ENCODE data around the gene DCAF8L2. TPM values are rescaled to one million over a fixed set of nuclear protein-coding genes. Genes with fewer than 3 reads are reported as not detected.

The DCAF8L2 gene
- total RNA-seq, 5 donors from 2014 or later (not counting 1 experiment from before 2014, with no cell fraction given): not detected

DNA sequence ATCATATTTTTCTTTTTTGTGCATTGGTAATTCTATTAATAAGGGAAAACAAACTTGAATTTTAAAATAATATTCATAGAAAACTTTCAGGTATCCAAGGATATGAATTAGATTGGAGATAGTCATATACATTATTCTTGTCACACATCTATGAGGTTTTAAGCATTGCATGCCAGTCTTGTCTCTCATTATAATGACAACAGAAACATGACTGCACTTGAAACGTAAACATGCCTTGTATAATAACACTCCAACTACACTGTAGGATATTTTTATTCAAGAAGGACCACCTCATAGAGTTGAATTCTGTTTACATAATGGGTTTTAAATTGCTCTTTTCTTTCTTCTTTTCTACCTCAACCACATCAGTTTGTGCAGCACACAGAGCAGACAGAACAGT is 104.5 kb downstream of the DCAF8L2 start:
- H3K36me3 ChIP-seq (ENCODE audit: control insufficient read depth in 2 of 2, extremely low read depth in 1 of 2, insufficient read depth in 1 of 2, low read length in 1 of 2): no peaks in the 10 kb centered on the region
- Mint-ChIP-seq H3K27ac (no peak overlapping the region), H3K4me3 (no peak overlapping the region), H3K4me1 (no peaks in the 10 kb centered on the region), H3K27me3 (no peaks in the 10 kb centered on the region), H3K36me3 (no peaks in the 10 kb centered on the region), H3K9me3 (peaks cover 0 to 5% (median 3%) of the 10 kb centered on the region in 3 donors)
- CTCF ChIA-PET: no interaction called here
- H3K27ac ChIP-seq (ENCODE audit: low read length): no peak overlapping the region
- no peaks in the 10 kb centered on the region for H3K4me1 ChIP-seq (ENCODE audit: control insufficient read depth in 1 of 2, extremely low read depth in 1 of 2, insufficient read depth in 2 of 2, low read length in 2 of 2)
- WGBS (ENCODE audit: insufficient coverage): no CpG with 5 or more reads among the region's 1 CpG
- DNase-seq (no peak), ATAC-seq (replicated peaks in 1 of 4) (no peak)
- POLR2A ChIA-PET: no interaction called here
- no peaks in the 10 kb centered on the region for H3K9me3 ChIP-seq
- no peak overlapping the region for H3K4me3 ChIP-seq (ENCODE audit: control insufficient read depth in 1 of 2, extremely low read depth in 1 of 2, low read length in 1 of 2)
- H3K27me3 ChIP-seq (replicated peaks in 1 of 2; ENCODE audit: control insufficient read depth in 2 of 2, extremely low read depth in 1 of 2, insufficient read depth in 2 of 2, low read length in 1 of 2): no peaks in the 10 kb centered on the region

DNA sequence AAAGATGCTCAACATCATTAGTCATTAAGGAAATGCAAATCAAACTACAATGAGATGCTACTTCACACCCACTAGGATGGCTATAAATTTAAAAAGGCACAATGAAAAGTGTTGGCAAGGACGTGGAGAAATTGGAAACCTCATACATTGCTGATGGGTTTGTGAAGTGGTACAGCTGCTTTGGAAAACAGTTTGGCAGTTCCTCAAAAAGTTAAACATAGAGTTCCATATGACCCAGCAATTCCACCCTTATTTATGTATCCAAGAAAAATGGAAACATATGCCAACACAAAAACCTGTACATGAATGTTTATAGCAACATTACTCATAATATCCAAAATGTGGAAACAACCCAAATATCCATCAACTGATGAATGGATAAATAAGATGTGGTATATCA is 116.4 kb downstream of the DCAF8L2 start:
- H3K4me1 ChIP-seq (ENCODE audit: control insufficient read depth in 1 of 2, extremely low read depth in 1 of 2, insufficient read depth in 2 of 2, low read length in 2 of 2): no peaks in the 10 kb centered on the region
- no peaks in the 10 kb centered on the region for H3K4me1 Mint-ChIP-seq
- H3K27ac ChIP-seq (ENCODE audit: low read length): no peak overlapping the region
- ATAC-seq (replicated peaks in 1 of 4): no peak
- H3K4me3 ChIP-seq (ENCODE audit: control insufficient read depth in 1 of 2, extremely low read depth in 1 of 2, low read length in 1 of 2): no peak overlapping the region
- no peaks in the 10 kb centered on the region for H3K36me3 ChIP-seq (ENCODE audit: control insufficient read depth in 2 of 2, extremely low read depth in 1 of 2, insufficient read depth in 1 of 2, low read length in 1 of 2)
- H3K27me3 Mint-ChIP-seq: no peaks in the 10 kb centered on the region
- WGBS (ENCODE audit: insufficient coverage): no CpG with 5 or more reads among the region's 1 CpG
- peaks cover 7 to 15% (median 9%) of the 10 kb centered on the region in 3 donors for H3K9me3 Mint-ChIP-seq
- DNase-seq: no peak
- no peaks in the 10 kb centered on the region for H3K9me3 ChIP-seq
- ChIA-PET CTCF (no interaction called here), POLR2A (no interaction called here)
- no peaks in the 10 kb centered on the region for H3K27me3 ChIP-seq (replicated peaks in 1 of 2; ENCODE audit: control insufficient read depth in 2 of 2, extremely low read depth in 1 of 2, insufficient read depth in 2 of 2, low read length in 1 of 2)
- no peak overlapping the region for H3K4me3 Mint-ChIP-seq
- no peaks in the 10 kb centered on the region for H3K36me3 Mint-ChIP-seq
- no peak overlapping the region for H3K27ac Mint-ChIP-seq

DNA sequence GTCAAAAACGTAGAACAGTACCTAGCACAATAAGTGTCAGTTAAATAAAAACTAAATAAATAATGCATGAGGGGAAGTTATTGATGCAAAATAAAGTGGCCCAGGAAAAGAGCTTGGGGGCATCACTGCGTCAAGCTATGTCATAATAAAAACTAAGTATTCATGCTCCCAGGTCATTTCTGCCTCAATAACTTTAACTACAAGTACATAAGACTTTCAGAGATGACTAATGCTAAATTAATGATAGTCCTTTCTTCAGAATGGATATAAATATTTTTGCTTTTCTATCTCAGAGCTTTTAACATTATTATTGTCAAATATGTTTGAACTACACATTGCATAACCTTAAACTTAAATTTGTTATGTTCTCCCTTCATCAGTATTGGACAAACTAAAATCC is 125.5 kb downstream of the DCAF8L2 start:
- Mint-ChIP-seq H3K27me3 (no peaks in the 10 kb centered on the region), H3K27ac (no peak overlapping the region), H3K4me1 (no peaks in the 10 kb centered on the region), H3K4me3 (no peak overlapping the region), H3K36me3 (no peaks in the 10 kb centered on the region), H3K9me3 (peaks cover 4 to 7% (median 4%) of the 10 kb centered on the region in 3 donors)
- POLR2A ChIA-PET: no interaction called here
- no peak for ATAC-seq (replicated peaks in 1 of 4)
- no peak for DNase-seq
- WGBS (ENCODE audit: insufficient coverage): no CpG with 5 or more reads among the region's 2 CpGs
- H3K9me3 ChIP-seq: no peaks in the 10 kb centered on the region
- H3K27me3 ChIP-seq (replicated peaks in 1 of 2; ENCODE audit: control insufficient read depth in 2 of 2, extremely low read depth in 1 of 2, insufficient read depth in 2 of 2, low read length in 1 of 2): no peaks in the 10 kb centered on the region
- no peaks in the 10 kb centered on the region for H3K36me3 ChIP-seq (ENCODE audit: control insufficient read depth in 2 of 2, extremely low read depth in 1 of 2, insufficient read depth in 1 of 2, low read length in 1 of 2)
- no peak overlapping the region for H3K27ac ChIP-seq (ENCODE audit: low read length)
- CTCF ChIA-PET: no interaction called here
- H3K4me1 ChIP-seq (ENCODE audit: control insufficient read depth in 1 of 2, extremely low read depth in 1 of 2, insufficient read depth in 2 of 2, low read length in 2 of 2): no peaks in the 10 kb centered on the region
- H3K4me3 ChIP-seq (ENCODE audit: control insufficient read depth in 1 of 2, extremely low read depth in 1 of 2, low read length in 1 of 2): no peak overlapping the region

DNA sequence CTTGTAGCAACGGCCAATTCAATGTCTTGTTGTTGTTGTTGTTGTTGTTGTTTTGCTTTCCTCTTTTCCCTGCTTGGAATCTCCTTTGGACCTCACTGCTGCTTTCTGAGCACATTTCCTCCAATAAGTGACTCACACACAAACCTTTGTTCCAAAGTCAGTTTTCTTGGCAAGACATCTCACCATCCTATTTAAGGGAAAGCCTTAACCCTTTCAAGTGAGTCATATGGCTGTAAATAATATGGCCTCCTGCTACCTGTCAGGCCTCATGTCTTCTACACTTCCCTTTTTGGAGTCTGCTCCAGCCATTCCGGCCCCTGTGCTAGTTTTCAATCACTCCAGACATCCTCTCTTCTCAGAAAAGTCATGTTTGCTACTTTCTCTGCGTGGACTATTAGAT is 138.1 kb downstream of the DCAF8L2 start:
- Mint-ChIP-seq H3K27me3 (no peaks in the 10 kb centered on the region), H3K4me1 (no peaks in the 10 kb centered on the region), H3K27ac (no peak overlapping the region), H3K4me3 (no peak overlapping the region), H3K36me3 (no peaks in the 10 kb centered on the region), H3K9me3 (peaks cover 0 to 5% (median 3%) of the 10 kb centered on the region in 3 donors)
- H3K36me3 ChIP-seq (ENCODE audit: control insufficient read depth in 2 of 2, extremely low read depth in 1 of 2, insufficient read depth in 1 of 2, low read length in 1 of 2): no peaks in the 10 kb centered on the region
- no CpG with 5 or more reads among the region's 3 CpGs for WGBS (ENCODE audit: insufficient coverage)
- no peaks in the 10 kb centered on the region for H3K4me1 ChIP-seq (ENCODE audit: control insufficient read depth in 1 of 2, extremely low read depth in 1 of 2, insufficient read depth in 2 of 2, low read length in 2 of 2)
- no peaks in the 10 kb centered on the region for H3K27me3 ChIP-seq (replicated peaks in 1 of 2; ENCODE audit: control insufficient read depth in 2 of 2, extremely low read depth in 1 of 2, insufficient read depth in 2 of 2, low read length in 1 of 2)
- no peak overlapping the region for H3K27ac ChIP-seq (ENCODE audit: low read length)
- H3K4me3 ChIP-seq (ENCODE audit: control insufficient read depth in 1 of 2, extremely low read depth in 1 of 2, low read length in 1 of 2): no peak overlapping the region
- no peak for DNase-seq
- no peak for ATAC-seq (replicated peaks in 1 of 4)
- POLR2A ChIA-PET: no interaction called here
- no peaks in the 10 kb centered on the region for H3K9me3 ChIP-seq
- CTCF ChIA-PET: no interaction called here

DNA sequence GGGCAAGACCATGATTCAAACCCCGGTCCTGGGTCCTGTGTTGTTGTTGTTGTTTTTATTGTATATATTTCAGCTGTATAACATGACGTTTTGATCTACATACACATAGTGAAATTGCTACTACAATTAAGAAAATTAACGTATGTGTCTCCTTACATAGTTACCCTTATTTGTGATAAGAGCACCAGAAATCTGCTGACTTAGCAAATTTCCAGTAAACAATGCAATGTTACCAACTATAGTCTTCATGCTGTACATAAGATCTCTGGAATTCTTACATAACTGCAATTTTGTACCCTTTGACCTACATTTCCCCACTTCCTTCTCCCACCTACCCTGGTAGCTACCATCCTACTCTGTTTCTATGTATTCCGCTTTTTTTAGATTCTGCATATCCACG is 141.8 kb downstream of the DCAF8L2 start:
- POLR2A ChIA-PET: no interaction called here
- Mint-ChIP-seq H3K27ac (no peak overlapping the region), H3K4me1 (no peaks in the 10 kb centered on the region), H3K27me3 (no peaks in the 10 kb centered on the region), H3K4me3 (no peak overlapping the region), H3K36me3 (no peaks in the 10 kb centered on the region), H3K9me3 (peaks cover 0 to 8% (median 3%) of the 10 kb centered on the region in 3 donors)
- CTCF ChIA-PET: no interaction called here
- ATAC-seq (replicated peaks in 1 of 4) (no peak), DNase-seq (no peak)
- no peaks in the 10 kb centered on the region for H3K36me3 ChIP-seq (ENCODE audit: control insufficient read depth in 2 of 2, extremely low read depth in 1 of 2, insufficient read depth in 1 of 2, low read length in 1 of 2)
- no peak overlapping the region for H3K27ac ChIP-seq (ENCODE audit: low read length)
- no CpG with 5 or more reads among the region's 5 CpGs for WGBS (ENCODE audit: insufficient coverage)
- H3K27me3 ChIP-seq (replicated peaks in 1 of 2; ENCODE audit: control insufficient read depth in 2 of 2, extremely low read depth in 1 of 2, insufficient read depth in 2 of 2, low read length in 1 of 2): no peaks in the 10 kb centered on the region
- no peaks in the 10 kb centered on the region for H3K4me1 ChIP-seq (ENCODE audit: control insufficient read depth in 1 of 2, extremely low read depth in 1 of 2, insufficient read depth in 2 of 2, low read length in 2 of 2)
- H3K9me3 ChIP-seq: no peaks in the 10 kb centered on the region
- H3K4me3 ChIP-seq (ENCODE audit: control insufficient read depth in 1 of 2, extremely low read depth in 1 of 2, low read length in 1 of 2): no peak overlapping the region

DNA sequence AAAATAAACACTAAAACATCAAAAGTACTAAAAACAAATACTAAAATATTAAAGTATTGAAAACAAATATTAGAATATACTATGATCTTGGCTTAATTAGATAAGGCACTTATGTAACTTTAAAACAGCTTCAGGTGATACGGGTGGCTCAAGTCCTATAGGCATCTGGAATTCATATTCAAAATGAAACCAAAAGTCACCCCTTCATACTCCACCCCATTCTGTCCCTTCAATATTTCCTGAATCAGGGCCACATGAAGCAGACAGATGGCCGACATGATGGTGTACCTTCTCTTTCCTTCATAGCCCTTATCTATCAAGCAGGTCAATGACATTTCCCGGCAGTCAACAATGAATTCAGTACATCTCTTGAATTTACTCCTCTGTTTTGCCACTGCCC is 145.8 kb downstream of the DCAF8L2 start:
- Histone ChIP-seq H3K4me3 (ENCODE audit: control insufficient read depth in 1 of 2, extremely low read depth in 1 of 2, low read length in 1 of 2) (no peak overlapping the region), H3K36me3 (ENCODE audit: control insufficient read depth in 2 of 2, extremely low read depth in 1 of 2, insufficient read depth in 1 of 2, low read length in 1 of 2) (no peaks in the 10 kb centered on the region), H3K4me1 (ENCODE audit: control insufficient read depth in 1 of 2, extremely low read depth in 1 of 2, insufficient read depth in 2 of 2, low read length in 2 of 2) (no peaks in the 10 kb centered on the region), H3K27ac (ENCODE audit: low read length) (no peak overlapping the region), H3K9me3 (no peaks in the 10 kb centered on the region), H3K27me3 (replicated peaks in 1 of 2; ENCODE audit: control insufficient read depth in 2 of 2, extremely low read depth in 1 of 2, insufficient read depth in 2 of 2, low read length in 1 of 2) (no peaks in the 10 kb centered on the region)
- H3K4me1 Mint-ChIP-seq: no peaks in the 10 kb centered on the region
- DNase-seq (no peak), ATAC-seq (replicated peaks in 1 of 4) (no peak)
- no peak overlapping the region for H3K4me3 Mint-ChIP-seq
- H3K9me3 Mint-ChIP-seq: peaks cover 0 to 12% (median 3%) of the 10 kb centered on the region in 3 donors
- H3K36me3 Mint-ChIP-seq: no peaks in the 10 kb centered on the region
- CTCF ChIA-PET: no interaction called here
- no peak overlapping the region for H3K27ac Mint-ChIP-seq
- H3K27me3 Mint-ChIP-seq: no peaks in the 10 kb centered on the region
- POLR2A ChIA-PET: no interaction called here
- WGBS (ENCODE audit: insufficient coverage): no CpG with 5 or more reads among the region's 3 CpGs

DNA sequence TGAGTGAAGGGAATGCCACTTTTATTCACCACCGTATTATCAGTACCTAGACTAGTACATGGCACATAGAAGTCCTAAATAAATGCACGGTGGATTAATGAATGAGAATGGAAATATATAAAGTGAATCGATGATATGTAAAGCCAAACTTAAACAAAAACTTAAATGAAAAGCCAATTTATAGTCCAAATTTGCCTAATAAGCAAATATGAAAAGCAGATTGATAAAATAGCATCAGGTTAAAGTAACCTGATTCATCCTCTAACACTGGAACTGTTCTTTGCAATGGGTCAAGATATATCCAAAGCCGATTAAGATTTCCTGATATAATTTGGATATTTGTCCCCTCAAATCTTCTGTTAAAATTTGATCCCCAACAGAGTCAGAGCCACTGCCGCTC is 150.8 kb downstream of the DCAF8L2 start:
- Mint-ChIP-seq H3K27me3 (no peaks in the 10 kb centered on the region), H3K27ac (no peak overlapping the region), H3K9me3 (peaks cover 0 to 12% (median 0%) of the 10 kb centered on the region in 3 donors), H3K4me3 (no peak overlapping the region), H3K36me3 (no peaks in the 10 kb centered on the region), H3K4me1 (no peaks in the 10 kb centered on the region)
- no peak overlapping the region for H3K27ac ChIP-seq (ENCODE audit: low read length)
- H3K4me3 ChIP-seq (ENCODE audit: control insufficient read depth in 1 of 2, extremely low read depth in 1 of 2, low read length in 1 of 2): no peak overlapping the region
- DNase-seq (no peak), ATAC-seq (replicated peaks in 1 of 4) (no peak)
- POLR2A ChIA-PET: no interaction called here
- no peaks in the 10 kb centered on the region for H3K9me3 ChIP-seq
- WGBS (ENCODE audit: insufficient coverage): no CpG with 5 or more reads among the region's 5 CpGs
- no peaks in the 10 kb centered on the region for H3K4me1 ChIP-seq (ENCODE audit: control insufficient read depth in 1 of 2, extremely low read depth in 1 of 2, insufficient read depth in 2 of 2, low read length in 2 of 2)
- H3K27me3 ChIP-seq (replicated peaks in 1 of 2; ENCODE audit: control insufficient read depth in 2 of 2, extremely low read depth in 1 of 2, insufficient read depth in 2 of 2, low read length in 1 of 2): no peaks in the 10 kb centered on the region
- CTCF ChIA-PET: no interaction called here
- no peaks in the 10 kb centered on the region for H3K36me3 ChIP-seq (ENCODE audit: control insufficient read depth in 2 of 2, extremely low read depth in 1 of 2, insufficient read depth in 1 of 2, low read length in 1 of 2)

Data from T-cell (primary cell).